NCI-H187 treated with DMSO at 0.1 percent for 48 hours (cell line): ENCODE measurements around the gene ABTB2.

ENCODE experiments used
- DNase-seq: peaks from one replicate; lab custom pipeline; 2025; lab: John Stamatoyannopoulos, UW

The ABTB2 gene

DNA sequence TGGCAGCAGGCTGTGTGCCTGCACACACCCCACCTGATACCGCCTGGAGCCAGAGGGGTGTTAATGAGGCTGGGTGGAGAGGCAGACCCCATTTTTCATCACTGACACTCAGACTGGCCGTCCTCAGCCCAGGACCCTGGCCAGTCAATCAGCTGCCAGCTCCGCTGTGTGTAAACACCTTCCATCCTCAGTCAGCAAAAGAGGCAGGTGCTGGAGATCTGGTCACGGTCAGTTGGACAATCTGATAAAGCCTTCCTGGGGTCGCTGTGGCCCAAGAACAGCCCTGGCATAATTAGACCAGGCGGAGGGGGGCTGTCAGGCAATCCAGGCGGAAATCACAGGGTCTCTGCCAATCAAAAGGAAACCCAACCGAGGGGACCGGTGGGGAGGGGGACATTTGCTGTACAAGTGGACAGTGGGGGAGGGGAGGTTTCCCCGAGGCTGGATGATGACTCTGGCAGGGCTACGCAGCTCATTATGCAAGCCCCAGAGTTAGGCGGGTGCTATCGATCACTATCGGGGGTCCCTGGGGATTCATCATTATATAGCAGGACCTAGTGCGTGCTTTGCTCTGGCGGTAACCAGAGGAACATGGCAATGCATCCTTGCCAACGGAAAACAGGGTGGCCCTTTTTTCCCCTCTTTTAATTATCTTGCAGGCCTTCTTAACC lies 72.9 kb downstream of the ABTB2 start:
- no peak for DNase-seq

DNA sequence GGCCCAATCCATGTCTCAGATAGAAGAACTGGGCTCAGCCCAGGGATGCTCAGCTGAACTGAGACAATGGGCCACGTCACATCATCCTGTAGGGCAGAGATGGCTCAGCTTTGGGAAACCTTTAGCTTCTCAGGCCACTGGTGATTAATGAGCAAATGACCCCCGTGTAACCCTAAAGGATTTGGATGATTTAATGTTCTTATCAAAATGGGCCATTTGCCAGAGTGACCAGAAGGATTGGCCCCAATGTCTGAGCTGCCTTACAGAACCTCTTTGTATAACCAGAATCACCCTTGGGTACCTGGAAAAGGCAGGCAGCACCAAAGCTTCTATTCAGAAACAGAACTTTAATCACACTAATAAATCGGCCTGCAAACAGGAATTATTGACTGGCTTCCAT lies 73.7 kb downstream of the ABTB2 start:
- no peak for DNase-seq

GRCh38 chr11:34280945-34281872 lies 76.6 kb downstream of the ABTB2 start:
- no peak for DNase-seq

GRCh38 chr11:34278693-34279297 lies 79.0 kb downstream of the ABTB2 start:
- no peak for DNase-seq

GRCh38 chr11:34278175-34278574 lies 79.6 kb downstream of the ABTB2 start:
- no peak for DNase-seq

DNA sequence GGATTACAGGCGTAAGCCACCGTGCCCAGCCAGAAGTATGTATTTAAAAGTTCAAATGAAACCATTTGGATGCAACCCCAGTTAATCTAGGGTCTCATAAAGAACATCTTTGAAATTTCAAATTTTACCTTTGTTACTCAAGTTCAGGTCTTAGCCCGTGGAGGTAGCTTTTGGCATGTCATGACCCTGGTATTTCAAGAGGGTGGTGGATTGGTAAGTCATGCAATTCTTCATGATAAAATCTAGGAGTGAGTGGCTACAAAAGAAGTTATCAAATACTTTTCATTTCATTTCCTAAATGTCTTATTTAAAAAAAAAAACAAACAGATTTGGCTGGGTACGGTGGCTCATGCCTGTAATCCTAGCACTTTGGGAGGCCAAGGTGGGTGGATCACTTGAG lies 80.6 kb downstream of the ABTB2 start:
- DNase-seq: no peak

- no peak for DNase-seq
Observed at GRCh38 chr11:34276352-34276864, 81.4 kb downstream of the ABTB2 start.

DNA sequence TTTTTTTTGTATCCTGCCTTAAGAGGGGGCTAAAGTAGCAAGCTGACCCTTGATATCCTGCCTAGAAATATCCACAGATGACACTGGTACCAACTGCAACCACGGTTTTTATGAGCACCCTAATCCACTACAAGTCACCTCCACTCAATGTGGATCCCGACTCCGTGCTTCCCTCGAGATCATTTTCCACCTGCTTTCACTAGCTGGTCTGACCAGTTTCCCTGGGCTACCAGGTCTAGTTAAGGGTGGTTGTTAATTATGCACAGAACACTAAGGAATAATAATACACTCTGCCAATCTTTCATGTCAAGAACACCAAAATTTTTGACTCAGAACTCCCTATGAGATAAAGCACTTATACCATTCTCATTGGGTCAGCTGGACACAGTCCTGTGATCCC lies 82.3 kb downstream of the ABTB2 start:
- DNase-seq: no peak

DNA sequence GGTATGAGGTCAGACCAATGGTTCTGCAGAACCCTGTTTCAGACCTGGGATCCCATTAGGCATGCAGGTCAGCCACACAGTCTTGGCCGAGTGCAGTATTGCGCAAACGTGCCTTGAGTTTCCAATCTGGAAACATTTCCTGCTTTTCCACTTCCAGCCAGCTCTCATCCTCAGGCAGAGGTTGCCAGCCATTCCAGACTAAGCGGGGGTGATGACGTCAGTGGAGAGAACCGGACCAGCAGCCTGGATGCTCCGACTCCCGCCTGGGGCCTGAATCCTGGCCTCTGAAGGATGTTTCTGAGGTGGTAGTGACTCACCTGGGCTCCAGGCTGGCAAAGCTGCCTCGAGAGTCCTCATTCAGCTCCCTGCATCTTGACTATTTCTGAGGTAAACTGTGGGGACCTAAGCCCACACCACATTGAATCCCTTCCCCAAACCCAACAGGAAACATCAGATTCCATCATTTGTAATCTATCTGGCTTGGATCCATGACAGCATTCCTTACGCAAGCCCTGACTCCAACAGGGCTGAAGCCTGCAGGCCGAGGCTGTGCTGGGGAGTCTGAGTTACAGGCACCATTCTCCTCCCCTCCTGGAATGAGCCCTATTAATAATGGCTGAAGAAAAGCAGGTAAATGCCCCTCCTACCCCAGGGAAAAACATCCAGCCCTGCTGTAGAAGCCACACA lies 83.0 kb downstream of the ABTB2 start:
- DNase-seq: no peak

DNA sequence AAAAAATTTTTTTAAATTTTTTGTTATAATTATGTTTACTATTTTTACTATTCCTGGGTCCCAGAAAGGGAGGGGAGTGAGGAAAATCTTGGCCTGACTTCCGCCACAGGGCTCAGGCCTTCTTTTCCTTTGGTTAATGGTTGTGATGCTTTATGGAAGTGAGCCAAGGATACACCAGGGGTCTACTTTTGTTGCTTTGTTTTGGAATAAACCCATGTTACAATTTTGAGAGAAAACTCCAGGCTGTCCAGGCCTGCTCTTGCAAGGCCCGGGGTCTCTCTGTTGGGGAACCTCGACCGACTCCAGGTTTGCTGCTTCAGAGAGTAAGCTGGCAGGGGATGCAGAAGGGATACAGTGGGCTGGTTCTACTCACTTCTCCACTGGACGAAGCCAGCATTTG lies 84.7 kb downstream of the ABTB2 start:
- DNase-seq: no peak

DNA sequence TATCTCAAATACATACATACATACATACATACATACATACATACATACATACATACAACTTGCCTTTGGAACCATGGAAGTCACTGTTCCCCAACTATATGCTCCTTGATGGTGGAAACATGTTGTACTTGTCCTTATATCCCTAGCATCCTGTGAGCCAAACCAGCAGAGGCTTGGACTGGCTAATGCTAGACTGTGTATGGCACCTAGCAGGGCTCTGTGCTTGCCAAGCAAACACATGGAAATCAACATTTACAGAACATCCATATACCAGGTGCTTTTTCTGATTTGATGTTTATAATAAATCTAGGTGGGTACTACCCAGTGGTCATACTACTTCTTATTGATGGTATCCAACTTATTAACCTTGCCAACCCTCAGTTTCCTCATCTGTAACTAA lies 86.1 kb downstream of the ABTB2 start:
- no peak for DNase-seq

DNA sequence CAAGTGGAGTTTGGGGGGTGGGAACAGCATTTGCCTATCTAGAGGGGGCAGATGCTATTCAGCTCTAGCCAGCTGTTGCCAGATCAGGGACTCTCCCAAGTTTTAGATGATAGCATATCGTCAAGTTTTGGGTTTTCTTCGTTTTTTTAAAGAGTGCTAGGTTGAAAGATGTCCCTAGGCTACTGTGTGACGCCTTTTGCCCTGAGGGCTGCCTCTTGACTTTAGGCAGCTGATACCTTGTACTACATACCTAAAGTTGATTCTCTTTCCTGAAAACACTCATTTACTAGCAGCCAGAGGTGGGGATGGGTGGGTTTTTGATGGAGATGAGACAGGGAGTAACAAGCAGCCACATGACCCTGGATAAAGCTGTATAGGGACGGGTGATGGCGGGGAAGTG lies 87.1 kb downstream of the ABTB2 start:
- DNase-seq: no peak

DNA sequence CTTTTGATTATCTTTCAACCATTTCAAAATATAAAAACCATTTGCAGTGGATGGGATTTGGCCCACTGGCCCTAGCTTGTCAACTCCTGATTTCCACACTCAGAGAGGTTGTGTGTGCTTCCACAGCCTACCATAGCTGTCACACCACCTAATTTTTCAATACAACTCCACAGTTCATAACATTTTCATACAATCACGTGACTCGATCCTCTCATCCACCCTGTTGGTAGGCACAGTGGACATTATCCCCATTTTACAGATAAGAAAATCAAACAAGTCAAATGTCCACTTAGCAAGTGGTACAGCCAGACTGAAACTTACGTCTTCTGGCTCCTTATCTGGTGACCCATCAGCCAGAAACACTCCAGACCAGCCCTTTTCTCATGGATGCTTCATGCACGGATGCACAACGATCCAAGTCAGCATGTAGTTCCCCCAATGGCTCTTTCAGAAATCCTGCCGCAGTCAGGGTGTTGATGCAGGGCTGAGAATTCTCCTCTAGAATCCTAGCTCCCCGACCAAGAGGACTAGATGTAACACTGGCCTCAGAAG lies 88.0 kb downstream of the ABTB2 start:
- DNase-seq: no peak

DNA sequence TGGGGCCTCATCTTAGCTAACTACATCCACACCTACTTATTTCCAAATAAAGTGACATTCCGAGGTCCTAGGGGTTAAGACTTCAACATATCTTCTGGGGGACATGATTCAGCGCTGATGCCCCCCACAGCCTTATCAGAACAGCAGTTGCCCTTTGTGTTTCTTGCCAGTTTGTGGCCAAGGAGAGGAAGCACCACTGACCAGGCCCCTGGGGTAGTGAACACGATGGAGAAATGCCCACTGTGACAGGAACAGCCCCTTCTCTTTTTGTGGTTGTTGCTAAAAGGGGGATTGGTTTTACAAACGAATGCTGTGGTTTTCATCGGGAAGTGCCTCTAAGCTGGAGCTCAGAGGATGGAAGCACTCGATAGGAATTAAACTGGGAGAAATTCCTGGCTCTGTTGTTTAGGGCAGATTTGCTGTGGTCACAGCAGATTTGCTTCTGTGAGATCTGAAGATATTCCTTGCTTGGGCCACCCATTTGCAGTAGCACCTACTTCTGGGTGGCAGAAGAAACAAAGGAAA lies 88.8 kb downstream of the ABTB2 start:
- no peak for DNase-seq

DNA sequence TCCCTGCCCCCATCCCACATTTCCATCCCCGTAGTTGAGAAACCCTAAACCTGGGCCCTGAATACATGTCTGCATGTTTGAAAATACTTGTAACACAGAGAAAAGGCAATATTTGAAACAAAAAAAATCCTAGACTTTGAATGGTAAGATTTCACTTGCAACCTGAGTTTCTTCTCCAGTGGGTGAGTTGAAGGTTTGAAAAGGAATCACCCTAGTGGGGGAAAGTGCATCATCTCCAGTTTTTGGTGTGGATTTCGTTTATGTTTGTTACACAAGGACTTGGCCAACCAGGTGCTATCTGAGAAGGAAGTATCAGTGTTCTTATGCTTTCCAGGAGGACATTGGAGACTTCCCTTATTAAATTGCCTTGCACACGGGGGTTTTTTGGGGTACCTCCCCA lies 90.4 kb downstream of the ABTB2 start:
- no peak for DNase-seq

GRCh38 chr11:34267013-34267412 lies 90.8 kb downstream of the ABTB2 start:
- DNase-seq: no peak

DNA sequence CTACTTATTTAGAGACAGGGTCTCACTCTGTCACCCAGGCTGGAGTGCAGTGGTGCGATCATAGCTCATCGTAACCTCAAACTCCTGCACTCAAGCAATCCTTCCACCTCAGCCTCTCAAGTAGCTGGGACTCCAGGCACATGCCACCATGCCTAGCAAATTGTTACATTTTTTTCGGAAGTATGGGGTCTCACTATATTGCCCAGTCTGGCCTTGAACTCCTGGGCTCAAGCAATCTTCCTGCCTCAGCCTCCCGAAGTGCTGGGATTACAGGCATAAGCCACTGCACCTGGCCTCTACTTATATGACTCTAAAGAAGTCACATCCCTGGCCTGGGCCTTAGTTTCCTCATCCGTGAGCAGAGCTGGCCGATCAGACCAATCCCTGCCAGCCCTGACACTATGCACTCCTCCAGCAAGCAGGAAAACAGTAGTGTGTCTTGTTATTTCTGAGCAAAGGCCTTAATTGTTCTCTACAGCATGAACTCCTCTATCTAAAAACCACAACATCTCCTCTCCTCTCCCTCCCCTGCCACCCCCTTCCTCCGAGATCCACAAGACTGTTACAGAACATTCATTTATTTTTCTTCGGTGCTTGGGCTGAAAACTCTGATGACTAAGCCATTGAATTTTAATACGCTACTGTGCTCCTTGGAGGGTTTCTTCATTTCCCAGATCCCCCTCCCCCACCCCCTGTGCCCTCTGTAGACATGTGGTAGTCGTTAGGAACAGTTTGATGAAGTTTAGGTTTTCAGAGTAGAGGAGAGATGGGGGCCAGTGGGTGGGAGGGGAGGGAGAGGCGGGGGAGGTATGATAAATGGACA lies 91.5 kb downstream of the ABTB2 start:
- DNase-seq: no peak

DNA sequence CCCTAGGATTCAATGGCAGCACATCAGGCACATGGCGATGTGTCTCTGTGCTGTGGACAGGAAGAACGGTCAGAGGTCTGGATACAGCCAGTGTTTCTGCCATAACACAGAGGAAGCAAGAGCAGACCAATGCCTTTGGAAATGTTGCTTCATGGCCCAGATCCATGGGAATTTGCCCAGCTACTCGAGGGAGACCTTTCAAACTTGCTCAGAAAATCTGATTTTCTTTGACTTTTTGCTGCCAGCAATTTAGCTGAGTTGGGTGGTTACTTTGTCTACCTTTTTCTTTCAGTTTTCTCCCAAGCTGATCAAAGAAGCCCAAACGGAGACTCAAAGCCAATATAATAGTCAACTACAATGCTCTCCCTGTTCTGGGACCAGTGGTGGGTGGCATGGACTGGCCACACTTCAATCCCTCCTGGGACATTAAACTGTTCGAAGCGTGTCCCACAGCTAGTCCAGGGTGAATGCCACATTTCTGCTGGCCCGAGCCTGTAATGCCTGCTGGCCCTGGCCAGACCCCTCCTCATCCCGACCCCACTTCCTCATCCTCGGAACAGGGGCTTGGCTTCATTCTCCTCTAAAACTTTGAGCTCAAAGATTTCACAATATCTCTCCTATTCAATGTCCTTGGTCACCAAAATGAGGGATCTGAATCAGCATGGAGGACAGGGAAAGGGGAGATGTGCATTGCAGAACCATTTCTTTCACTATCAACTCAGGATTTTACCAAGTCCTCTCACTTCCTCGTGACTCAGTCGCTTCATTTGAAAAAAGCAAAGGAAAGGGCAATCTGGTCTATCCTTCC lies 93.3 kb downstream of the ABTB2 start:
- DNase-seq: no peak

DNA sequence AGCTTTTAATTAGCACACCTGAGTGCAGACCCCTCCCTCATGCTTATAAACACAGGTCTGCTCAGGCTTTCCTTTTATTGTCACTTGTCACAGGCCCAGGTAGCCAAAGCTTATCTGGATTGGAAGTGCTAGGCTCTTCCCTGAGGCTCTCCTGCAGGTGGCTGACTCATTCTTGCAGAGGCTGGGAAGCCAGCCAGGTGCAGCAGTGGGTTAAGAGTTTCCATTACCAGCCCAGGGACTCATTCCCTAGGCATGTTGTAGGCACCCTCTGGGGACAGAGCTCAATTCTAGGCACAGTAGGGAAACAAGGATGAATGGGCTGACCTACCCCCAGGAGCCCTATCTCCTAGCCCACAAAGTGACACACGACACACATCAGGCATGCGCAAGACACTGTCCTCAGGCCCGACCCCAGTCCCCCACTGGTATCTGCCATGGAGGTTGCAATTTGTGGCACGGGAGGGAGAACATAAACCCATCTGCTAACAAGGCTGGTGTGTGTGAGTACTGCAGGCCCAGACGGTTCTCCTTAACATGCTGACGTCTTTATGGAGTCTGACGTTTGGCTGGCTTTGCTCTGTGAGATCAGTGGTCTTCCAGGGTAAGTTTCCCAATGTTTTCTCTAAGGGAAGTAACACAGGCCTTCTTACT lies 94.2 kb downstream of the ABTB2 start:
- DNase-seq: peak; percentile 48
